Trophoblast cell (in vitro differentiated cells and primary cell): ENCODE measurements around the gene GTF3C5.
"Not testable (repeated sequence)": the region's sequence is repeated elsewhere in the genome, so short reads cannot be mapped to it uniquely, and the experiment has no call there.

Experiments
- DNase-seq, 2 donors: peaks; one replicate each; pipeline ENCODE4 v3.0.0-alpha.2; 2016
- H2AFZ ChIP-seq: 2 replicates; pipeline ENCODE4 v1.6.1; 2013; ENCODE audit warnings: low read length, moderate library complexity, mild to moderate bottlenecking; ENCODE audit not compliant: insufficient read depth, poor library complexity
- H2AK5ac ChIP-seq: 2 replicates; pipeline ENCODE4 v1.6.1; 2013; ENCODE audit warnings: mild to moderate bottlenecking, low read length
- H2BK120ac ChIP-seq: 2 replicates; pipeline ENCODE4 v1.6.1; 2013; ENCODE audit warnings: low read length, mild to moderate bottlenecking, moderate library complexity; ENCODE audit not compliant: insufficient read depth, poor library complexity
- H2BK12ac ChIP-seq: 2 replicates; pipeline ENCODE4 v1.6.1; 2013; ENCODE audit warnings: mild to moderate bottlenecking, low read length, moderate library complexity
- H2BK5ac ChIP-seq: 2 replicates; pipeline ENCODE4 v1.6.1; 2013; ENCODE audit warnings: low read length, low read depth, moderate library complexity, mild to moderate bottlenecking; ENCODE audit not compliant: poor library complexity
- H3K14ac ChIP-seq: 2 replicates; pipeline ENCODE4 v1.6.1; 2013; ENCODE audit warnings: mild to moderate bottlenecking, low read length
- H3K18ac ChIP-seq: 2 replicates; pipeline ENCODE4 v1.6.1; 2013; ENCODE audit warnings: mild to moderate bottlenecking, low read length
- H3K23ac ChIP-seq: 2 replicates; pipeline ENCODE4 v1.6.1; 2013; ENCODE audit warnings: low read length
- H3K27ac ChIP-seq: 2 replicates; pipeline ENCODE4 v1.5.1; 2013; ENCODE audit warnings: low read depth, mild to moderate bottlenecking, inconsistent platforms, low read length, moderate library complexity
- H3K27me3 ChIP-seq: 2 replicates; pipeline ENCODE4 v1.6.1; 2013; ENCODE audit warnings: inconsistent platforms, mild to moderate bottlenecking, low read length, moderate library complexity; ENCODE audit not compliant: insufficient read depth
- H3K36me3 ChIP-seq, 2 experiments: 1 replicate in 1 of 2; 2 replicates in 1 of 2; pipeline ENCODE4 v1.6.1; 2013; ENCODE audit warnings: low read length in 2 of 2, mild to moderate bottlenecking in 2 of 2, moderate library complexity in 1 of 2; ENCODE audit not compliant: insufficient read depth in 2 of 2, control insufficient read depth in 1 of 2
- H3K4ac ChIP-seq: 2 replicates; pipeline ENCODE4 v1.6.1; 2013; ENCODE audit warnings: low read depth, mild to moderate bottlenecking, low read length, moderate library complexity
- H3K4me1 ChIP-seq, 2 experiments: 1 replicate in 1 of 2; 2 replicates in 1 of 2; pipeline ENCODE4 v1.6.1; 2013; ENCODE audit warnings: low read length in 2 of 2, mild to moderate bottlenecking in 2 of 2, moderate library complexity in 1 of 2; ENCODE audit not compliant: insufficient read depth in 2 of 2, control insufficient read depth in 1 of 2
- H3K4me2 ChIP-seq: 2 replicates; pipeline ENCODE4 v1.6.1; 2013; ENCODE audit warnings: inconsistent platforms, mild to moderate bottlenecking, low read length, moderate library complexity
- H3K4me3 ChIP-seq: 2 replicates; pipeline ENCODE4 v1.5.1; 2013; ENCODE audit warnings: mild to moderate bottlenecking, low read depth, low read length, inconsistent platforms
- H3K79me1 ChIP-seq: one replicate; pipeline ENCODE4 v1.6.1; 2013; ENCODE audit warnings: low read length
- H3K79me2 ChIP-seq: 2 replicates; pipeline ENCODE4 v1.6.1; 2013; ENCODE audit warnings: low read length, mild to moderate bottlenecking; ENCODE audit not compliant: control insufficient read depth, insufficient read depth, poor library complexity
- H3K9ac ChIP-seq: 2 replicates; pipeline ENCODE4 v1.6.1; 2013; ENCODE audit warnings: mild to moderate bottlenecking, low read length
- H3K9me3 ChIP-seq: 2 replicates; pipeline ENCODE4 v1.6.1; 2013; ENCODE audit warnings: low read depth, mild to moderate bottlenecking, control low read depth, inconsistent platforms, low read length; ENCODE audit not compliant: insufficient read depth
- H4K12ac ChIP-seq: 2 replicates; pipeline ENCODE4 v1.6.1; 2013; ENCODE audit warnings: low read depth, mild to moderate bottlenecking, low read length, moderate library complexity
- H4K8ac ChIP-seq: 2 replicates; pipeline ENCODE4 v1.6.1; 2013; ENCODE audit warnings: low read depth, mild to moderate bottlenecking, low read length, moderate library complexity
- H4K91ac ChIP-seq: one replicate; pipeline ENCODE4 v1.6.1; 2013; ENCODE audit warnings: low read depth, mild to moderate bottlenecking, low read length, moderate library complexity
- WGBS: extraction: QIAGEN DNeasy Blood & Tissue Kit; methylation state at CpG from one replicate; pipeline ENCODE4 v1.1.7; 2013; ENCODE audit warnings: missing lambda C conversion rate; ENCODE audit not compliant: insufficient read length, insufficient coverage; ENCODE audit errors: extremely low coverage; 5-methylcytosine and 5-hydroxymethylcytosine counted together

Gene GTF3C5

DNA sequence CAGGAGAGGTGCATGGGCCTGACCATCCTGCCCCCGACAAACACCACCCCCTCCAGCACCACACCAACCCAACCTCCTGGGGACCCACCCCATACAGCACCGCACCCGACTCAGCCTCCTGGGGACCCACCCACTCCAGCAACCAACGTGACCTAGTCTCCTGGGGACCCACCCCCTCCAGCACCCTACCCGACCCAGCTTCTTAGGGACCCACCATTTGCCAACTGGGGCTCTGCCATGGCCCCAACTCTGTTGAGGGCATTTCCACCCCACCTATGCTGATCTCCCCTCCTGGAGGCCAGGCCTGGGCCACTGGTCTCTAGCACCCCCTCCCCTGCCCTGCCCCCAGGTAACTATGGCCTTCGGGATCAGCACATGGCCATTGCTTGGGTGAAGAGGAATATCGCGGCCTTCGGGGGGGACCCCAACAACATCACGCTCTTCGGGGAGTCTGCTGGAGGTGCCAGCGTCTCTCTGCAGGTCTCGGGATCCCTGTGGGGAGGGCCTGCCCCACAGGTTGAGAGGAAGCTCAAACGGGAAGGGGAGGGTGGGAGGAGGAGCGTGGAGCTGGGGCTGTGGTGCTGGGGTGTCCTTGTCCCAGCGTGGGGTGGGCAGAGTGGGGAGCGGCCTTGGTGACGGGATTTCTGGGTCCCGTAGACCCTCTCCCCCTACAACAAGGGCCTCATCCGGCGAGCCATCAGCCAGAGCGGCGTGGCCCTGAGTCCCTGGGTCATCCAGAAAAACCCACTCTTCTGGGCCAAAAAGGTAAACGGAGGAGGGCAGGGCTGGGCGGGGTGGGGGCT is 35.6 kb downstream of the GTF3C5 start:
- Histone ChIP-seq H3K4me3 (no peak overlapping the region), H3K4me2 (no peak overlapping the region), H4K12ac (no peak overlapping the region), H3K27me3 (no peaks in the 10 kb centered on the region), H2AK5ac (no peak overlapping the region), H4K91ac (no peak overlapping the region), H2AFZ (no peak overlapping the region), H2BK120ac (no peak overlapping the region), H2BK5ac (no peak overlapping the region), H4K8ac (no peak overlapping the region), H3K79me1 (no peaks in the 10 kb centered on the region), H3K4me1 (peaks cover 2 to 4% of the 10 kb centered on the region in 2 experiments), H3K9ac (no peak overlapping the region), H3K4ac (no peak overlapping the region), H2BK12ac (no peak overlapping the region), H3K36me3 (peaks cover 7 to 9% of the 10 kb centered on the region in 2 experiments), H3K9me3 (no peaks in the 10 kb centered on the region), H3K18ac (no peak overlapping the region), H3K14ac (no peak overlapping the region), H3K23ac (no peak overlapping the region), H3K79me2 (no peaks in the 10 kb centered on the region), H3K27ac (no peak overlapping the region)
- WGBS = no CpG with 5 or more reads among the region's 25 CpGs
- DNase-seq = no peak

DNA sequence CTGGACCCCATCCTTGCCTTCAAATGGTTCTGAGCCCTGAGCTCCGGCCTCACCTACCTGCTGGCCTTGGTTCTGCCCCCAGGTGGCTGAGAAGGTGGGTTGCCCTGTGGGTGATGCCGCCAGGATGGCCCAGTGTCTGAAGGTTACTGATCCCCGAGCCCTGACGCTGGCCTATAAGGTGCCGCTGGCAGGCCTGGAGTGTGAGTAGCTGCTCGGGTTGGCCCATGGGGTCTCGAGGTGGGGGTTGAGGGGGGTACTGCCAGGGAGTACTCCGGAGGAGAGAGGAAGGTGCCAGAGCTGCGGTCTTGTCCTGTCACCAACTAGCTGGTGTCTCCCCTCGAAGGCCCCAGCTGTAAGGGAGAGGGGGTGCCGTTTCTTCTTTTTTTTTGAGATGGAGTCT is 36.2 kb downstream of the GTF3C5 start:
- Histone ChIP-seq H3K18ac (no peak overlapping the region), H2BK12ac (no peak overlapping the region), H3K27me3 (no peaks in the 10 kb centered on the region), H2AFZ (no peak overlapping the region), H3K9me3 (no peaks in the 10 kb centered on the region), H3K36me3 (peaks cover 7 to 9% of the 10 kb centered on the region in 2 experiments), H4K91ac (no peak overlapping the region), H3K14ac (no peak overlapping the region), H4K8ac (no peak overlapping the region), H3K27ac (no peak overlapping the region), H2BK5ac (no peak overlapping the region), H3K23ac (no peak overlapping the region), H3K4me1 (peaks cover 2 to 3% of the 10 kb centered on the region in 2 experiments), H3K4me3 (no peak overlapping the region), H3K79me2 (no peaks in the 10 kb centered on the region), H3K4ac (no peak overlapping the region), H4K12ac (no peak overlapping the region), H3K79me1 (no peaks in the 10 kb centered on the region), H3K4me2 (no peak overlapping the region), H2AK5ac (no peak overlapping the region), H3K9ac (no peak overlapping the region), H2BK120ac (no peak overlapping the region)
- no CpG with 5 or more reads among the region's 11 CpGs for WGBS
- no peak for DNase-seq

DNA sequence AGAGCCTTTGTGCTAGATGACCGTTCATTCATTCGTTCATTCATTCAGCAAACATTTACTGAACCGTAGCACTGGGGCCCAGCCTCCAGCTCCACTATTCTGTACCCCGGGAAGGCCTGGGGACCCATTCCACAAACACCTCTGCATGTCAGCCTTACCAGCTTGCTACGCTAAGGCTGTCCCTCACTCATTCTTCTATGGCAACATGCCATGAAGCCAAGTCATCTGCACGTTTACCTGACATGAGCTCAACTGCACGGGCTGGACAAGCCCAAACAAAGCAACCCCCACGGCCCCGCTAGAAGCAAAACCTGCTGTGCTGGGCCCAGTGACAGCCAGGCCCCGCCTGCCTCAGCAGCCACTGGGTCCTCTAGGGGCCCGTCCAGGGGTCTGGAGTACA is 37.0 kb downstream of the GTF3C5 start:
- peaks cover 2 to 3% of the 10 kb centered on the region in 2 experiments for H3K4me1 ChIP-seq
- peaks cover 7 to 9% of the 10 kb centered on the region in 2 experiments for H3K36me3 ChIP-seq
- H3K4me3 ChIP-seq = no peak overlapping the region
- H3K27ac ChIP-seq = no peak overlapping the region
- no peak overlapping the region for H2AFZ ChIP-seq
- no peak overlapping the region for H3K9ac ChIP-seq
- H2BK5ac ChIP-seq = no peak overlapping the region
- DNase-seq = peak; percentile 14 to 48
- H3K27me3 ChIP-seq = no peaks in the 10 kb centered on the region
- no peak overlapping the region for H4K91ac ChIP-seq
- WGBS = no CpG with 5 or more reads among the region's 11 CpGs
- H3K79me2 ChIP-seq = no peaks in the 10 kb centered on the region
- H2BK120ac ChIP-seq = no peak overlapping the region
- no peak overlapping the region for H4K8ac ChIP-seq
- H3K79me1 ChIP-seq = no peaks in the 10 kb centered on the region
- no peak overlapping the region for H3K18ac ChIP-seq
- H2AK5ac ChIP-seq = no peak overlapping the region
- no peak overlapping the region for H3K4ac ChIP-seq
- H4K12ac ChIP-seq = no peak overlapping the region
- H2BK12ac ChIP-seq = no peak overlapping the region
- no peaks in the 10 kb centered on the region for H3K9me3 ChIP-seq
- H3K4me2 ChIP-seq = no peak overlapping the region
- no peak overlapping the region for H3K14ac ChIP-seq
- no peak overlapping the region for H3K23ac ChIP-seq

- H2BK12ac ChIP-seq, H3K27me3 ChIP-seq, H3K36me3 ChIP-seq, H3K4me1 ChIP-seq, H3K4me2 ChIP-seq, H3K4ac ChIP-seq, H3K9ac ChIP-seq, H3K79me1 ChIP-seq, H2BK120ac ChIP-seq, H3K79me2 ChIP-seq, H4K91ac ChIP-seq, H2AK5ac ChIP-seq, H4K12ac ChIP-seq, H3K9me3 ChIP-seq, H3K4me3 ChIP-seq, H2BK5ac ChIP-seq, H3K18ac ChIP-seq, H3K23ac ChIP-seq, H3K27ac ChIP-seq, DNase-seq, H2AFZ ChIP-seq, H3K14ac ChIP-seq, H4K8ac ChIP-seq: not testable (repeated sequence)
- no CpG with 5 or more reads among the region's 15 CpGs for WGBS
These were observed 37.6 kb downstream of the GTF3C5 start for GRCh38 chr9:133068431-133068830.
